Natural killer cell (primary cell): ENCODE measurements around the gene MUC4. TPM values are rescaled to one million over a fixed set of nuclear protein-coding genes. Genes with fewer than 3 reads are reported as not detected.

ENCODE experiments used
- ATAC-seq, 3 donors: fragments of 150-1000 bp in 2 of 3; fragments of 200-7000 bp in 1 of 3; cut with Tn5 transposase; 1 replicate in 1 of 3; 2 replicates in 2 of 3; pipeline ENCODE4 v1.10.0; 2021; ENCODE audit warnings: mild to moderate bottlenecking in 2 of 3, moderate library complexity in 2 of 3
- DNase-seq, 2 donors: peaks; one replicate each; pipeline versions ENCODE4 v3.0.0 to v3.0.0-alpha.2; 2013 to 2021; ENCODE audit warnings: mixed read lengths in 1 of 2
- H3K27ac ChIP-seq: one replicate; pipeline ENCODE4 v1.5.1; 2013; ENCODE audit warnings: mild to moderate bottlenecking, low read length
- H3K27me3 ChIP-seq: one replicate; pipeline ENCODE4 v1.6.1; 2013; ENCODE audit warnings: low read length; ENCODE audit not compliant: control insufficient read depth, insufficient read depth
- H3K36me3 ChIP-seq: one replicate; pipeline ENCODE4 v1.6.1; 2013; ENCODE audit warnings: low read length; ENCODE audit not compliant: control insufficient read depth, insufficient read depth
- H3K4me1 ChIP-seq: one replicate; pipeline ENCODE4 v1.6.1; 2013; ENCODE audit warnings: low read length; ENCODE audit not compliant: control insufficient read depth, insufficient read depth
- H3K4me3 ChIP-seq: one replicate; pipeline ENCODE4 v1.5.1; 2013; ENCODE audit warnings: low read length
- H3K9me3 ChIP-seq: one replicate; pipeline ENCODE4 v1.6.1; 2013; ENCODE audit warnings: low read length; ENCODE audit not compliant: control insufficient read depth, insufficient read depth
- H3K27ac Mint-ChIP-seq, 2 donors: one replicate each; pipeline ENCODE4 v1.8.0; 2022; ENCODE audit warnings: mild to moderate bottlenecking in 2 of 2, mixed read lengths in 2 of 2, moderate library complexity in 1 of 2
- H3K27me3 Mint-ChIP-seq, 2 donors: one replicate each; pipeline ENCODE4 v1.8.0; 2022; ENCODE audit warnings: low read depth in 2 of 2, mixed read lengths in 2 of 2
- H3K36me3 Mint-ChIP-seq: one replicate; pipeline ENCODE4 v1.8.0; 2022; ENCODE audit warnings: mixed read lengths
- H3K4me1 Mint-ChIP-seq, 2 donors: one replicate each; pipeline ENCODE4 v1.8.0; 2022; ENCODE audit warnings: mixed read lengths in 2 of 2
- H3K4me3 Mint-ChIP-seq: one replicate; pipeline ENCODE4 v1.8.0; 2022; ENCODE audit warnings: mild to moderate bottlenecking, moderate library complexity, mixed read lengths
- H3K9me3 Mint-ChIP-seq, 2 donors: one replicate each; pipeline ENCODE4 v1.8.0; 2022; ENCODE audit warnings: mixed read lengths in 2 of 2
- CTCF ChIP-seq: fragments of 200-600 bp; IDR thresholded peaks from one replicate; pipeline ENCODE4 v1.8.0; 2022; ENCODE audit warnings: antibody characterized with exemption
- WGBS: methylation state at CpG from one replicate; pipeline ENCODE4 v1.1.7; 2013; ENCODE audit warnings: missing lambda C conversion rate; ENCODE audit not compliant: insufficient coverage; 5-methylcytosine and 5-hydroxymethylcytosine counted together
- intact Hi-C: fragments of 100-400 bp; cut with micrococcal nuclease; formaldehyde crosslinking; loops from one replicate; pipeline ENCODE4 v1.14.2; 2022
- total RNA-seq, 4 donors: library from RNA; stranded (reverse); fragments of 120-200 nt in 1 of 4; gene quantifications; one replicate each; pipeline versions ENCODE4 v1.2.3 to v1.2.4, GENCODE V29; 2013 to 2022

The MUC4 gene
- total RNA-seq, 3 donors from 2014 or later (not counting 1 experiment from before 2014, with no cell fraction given): 0.05 to 1.7 (median 0.38) TPM

- TF ChIP-seq CTCF: no peak
- Histone ChIP-seq H3K4me3 (no peak overlapping the region), H3K9me3 (no peaks in the 10 kb centered on the region), H3K27me3 (no peaks in the 10 kb centered on the region), H3K27ac (no peak overlapping the region), H3K36me3 (no peaks in the 10 kb centered on the region), H3K4me1 (peaks cover 10% of the 10 kb centered on the region)
- Mint-ChIP-seq H3K4me3 (no peak overlapping the region), H3K4me1 (peaks cover 5 to 21% of the 10 kb centered on the region in 2 donors), H3K27ac (no peak overlapping the region), H3K9me3 (no peaks in the 10 kb centered on the region), H3K27me3 (no peaks in the 10 kb centered on the region), H3K36me3 (no peaks in the 10 kb centered on the region)
- 82% methylated on average over 8 of the region's 8 CpGs for WGBS
- intact Hi-C loops: no loop called here
- ATAC-seq (no peak), DNase-seq (no peak)
Measured at GRCh38 chr3:195746346-195746745, 65.4 kb downstream of the MUC4 start.

GRCh38 chr3:195744437-195744836 lies 67.3 kb downstream of the MUC4 start:
- intact Hi-C loops: no loop called here
- H3K4me3 ChIP-seq: no peak overlapping the region
- H3K9me3 ChIP-seq: no peaks in the 10 kb centered on the region
- H3K36me3 ChIP-seq: no peaks in the 10 kb centered on the region
- peaks cover 5 to 19% of the 10 kb centered on the region in 2 donors for H3K4me1 Mint-ChIP-seq
- no peaks in the 10 kb centered on the region for H3K36me3 Mint-ChIP-seq
- TF ChIP-seq CTCF: no peak
- no peak overlapping the region for H3K27ac ChIP-seq
- no peak overlapping the region for H3K4me3 Mint-ChIP-seq
- DNase-seq (no peak), ATAC-seq (no peak)
- H3K4me1 ChIP-seq: peaks cover 10% of the 10 kb centered on the region
- 89% methylated on average over 4 of the region's 4 CpGs for WGBS
- no peaks in the 10 kb centered on the region for H3K9me3 Mint-ChIP-seq
- H3K27ac Mint-ChIP-seq: no peak overlapping the region
- no peaks in the 10 kb centered on the region for H3K27me3 Mint-ChIP-seq
- no peaks in the 10 kb centered on the region for H3K27me3 ChIP-seq

- intact Hi-C loops: no loop called here
- Mint-ChIP-seq H3K9me3 (no peaks in the 10 kb centered on the region), H3K4me3 (no peak overlapping the region), H3K27me3 (no peaks in the 10 kb centered on the region), H3K4me1 (no peaks in the 10 kb centered on the region), H3K27ac (no peak overlapping the region), H3K36me3 (peaks cover 11% of the 10 kb centered on the region)
- H3K4me3 ChIP-seq: no peak overlapping the region
- no peaks in the 10 kb centered on the region for H3K36me3 ChIP-seq
- no peaks in the 10 kb centered on the region for H3K4me1 ChIP-seq
- H3K27ac ChIP-seq: no peak overlapping the region
- no peak for TF ChIP-seq CTCF
- no peak for ATAC-seq
- H3K9me3 ChIP-seq: no peaks in the 10 kb centered on the region
- H3K27me3 ChIP-seq: no peaks in the 10 kb centered on the region
- no peak for DNase-seq
- WGBS: 88% methylated on average over 10 of the region's 13 CpGs
Measured at GRCh38 chr3:195739561-195740111, 72.1 kb downstream of the MUC4 start.
